Measurements from ENCODE around the gene RNF187. TPM values are rescaled to one million over a fixed set of nuclear protein-coding genes. Genes with fewer than 3 reads are reported as not detected.

RNF187 gene
- total RNA-seq, 1 donor from 2014 or later, result 112 TPM

DNA sequence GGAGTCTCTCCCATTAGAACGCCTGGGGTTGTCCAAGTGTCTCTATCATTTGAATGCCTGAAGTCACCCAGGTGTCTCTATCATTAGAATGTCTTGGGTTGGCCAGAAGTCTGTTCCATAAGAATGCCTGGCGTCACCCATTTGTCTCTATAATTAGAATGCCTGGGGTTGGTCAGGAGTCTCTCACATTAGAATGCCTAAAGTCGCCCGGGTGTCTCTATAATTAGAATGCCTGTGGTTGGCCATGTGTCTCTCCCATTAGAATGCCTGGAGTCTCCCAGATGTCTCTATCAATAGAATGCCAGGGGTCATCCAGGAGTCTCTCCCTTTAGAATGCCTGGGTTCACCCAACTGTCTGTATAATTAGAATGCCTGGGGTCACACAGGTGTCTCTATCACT lies 54.5 kb downstream of the RNF187 start:
- intact Hi-C loops (cut with micrococcal nuclease), result no loop called here

DNA sequence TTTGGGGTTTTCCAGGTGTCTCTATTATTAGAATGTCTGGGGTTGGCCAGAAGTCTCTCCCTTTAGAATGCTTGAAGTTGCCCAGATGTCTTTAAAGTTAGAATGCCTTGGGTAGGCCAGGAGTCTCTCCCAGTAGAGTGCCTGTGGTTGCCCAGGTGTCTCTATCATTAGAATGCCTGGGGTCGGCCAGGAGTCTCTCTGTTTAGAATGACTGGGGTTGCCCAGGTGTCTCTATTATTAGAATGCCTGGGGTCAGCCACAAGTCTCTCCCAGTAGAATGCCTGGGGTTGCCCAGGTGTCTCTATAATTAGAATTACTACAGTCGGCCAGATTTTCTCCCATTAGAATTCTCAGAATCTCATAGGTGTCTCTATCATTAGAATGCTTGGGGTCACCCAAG lies 55.2 kb downstream of the RNF187 start:
- intact Hi-C loops (cut with micrococcal nuclease), result no loop called here

GRCh38 chr1:228542981-228543380 lies 55.8 kb downstream of the RNF187 start:
- intact Hi-C loops (cut with micrococcal nuclease), result no loop called here

DNA sequence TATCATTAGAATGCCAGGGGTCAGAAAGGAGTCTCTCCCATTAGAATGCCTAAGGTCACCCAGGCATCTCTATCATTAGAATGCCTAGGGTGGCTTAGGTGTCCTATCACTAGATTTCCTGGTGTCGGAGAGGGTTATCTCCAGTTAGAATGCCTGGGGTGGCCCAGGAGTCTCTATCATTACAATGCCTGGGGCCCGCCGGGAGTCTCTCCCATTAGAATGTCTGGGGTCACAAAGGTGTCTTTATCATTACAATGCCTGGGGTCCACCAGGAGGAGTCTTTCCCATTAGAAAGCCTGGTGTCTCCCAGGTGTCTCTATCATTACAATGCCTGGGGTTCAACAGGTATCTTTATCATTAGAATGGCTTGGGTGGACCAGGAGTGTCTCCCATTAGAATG lies 56.2 kb downstream of the RNF187 start:
- intact Hi-C loops (cut with micrococcal nuclease), result no loop called here

- intact Hi-C loops (cut with micrococcal nuclease), result no loop called here
Observed at GRCh38 chr1:228544021-228544850, 57.1 kb downstream of the RNF187 start.

DNA sequence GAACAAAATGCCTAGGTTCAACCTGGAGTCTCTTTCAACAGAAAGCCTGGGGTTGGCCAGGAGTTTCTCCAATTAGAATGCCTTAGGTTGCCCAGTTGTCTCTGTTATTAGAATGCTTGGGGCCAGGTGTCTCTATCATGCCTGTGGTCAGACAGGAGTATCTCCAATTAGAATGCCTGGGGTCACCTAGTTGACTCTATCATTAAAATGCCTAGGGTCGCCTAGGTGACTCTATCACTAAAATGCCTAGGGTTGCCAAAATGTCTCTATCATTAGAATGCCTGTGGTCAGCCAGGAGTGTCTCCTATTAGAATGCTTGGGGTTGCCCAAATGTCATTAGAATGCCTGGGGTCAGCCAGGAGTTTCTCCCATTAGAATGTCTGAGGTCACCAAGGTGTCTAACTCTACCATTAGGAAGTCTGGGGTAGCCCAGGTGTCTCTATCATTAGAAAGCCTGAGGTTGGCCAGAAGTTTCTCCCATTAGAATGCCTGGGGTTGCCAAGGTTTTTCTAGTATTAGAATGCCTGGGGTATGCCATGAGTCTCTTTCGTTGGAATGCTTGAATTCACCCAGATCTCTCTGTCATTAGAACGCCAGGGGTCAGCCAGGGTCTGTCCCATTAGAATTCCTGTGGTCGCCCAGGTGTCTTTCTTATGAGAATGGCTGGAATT lies 57.9 kb downstream of the RNF187 start:
- intact Hi-C loops (cut with micrococcal nuclease), result no loop called here

Other genes starting within 250 kb of the RNF187 start
- gene TRIM11, start 80.5 kb upstream of the RNF187 start, total RNA-seq, result 68.3 and 72.8 TPM in 2 replicates
- 1.8 and 2.4 TPM in 2 replicates for gene TRIM17, start 70.5 kb upstream of the RNF187 start, total RNA-seq
- 8.8 TPM in 2 replicates for gene RHOU, start 248.1 kb downstream of the RNF187 start, total RNA-seq